ENCODE results near the gene NCOA7. TPM values are rescaled to one million over a fixed set of nuclear protein-coding genes. Genes with fewer than 3 reads are reported as not detected.
A peak's percentile ranks its signal among the peaks of the same experiment; 100 is the strongest.
"Not testable (repeated sequence)": the region's sequence is repeated elsewhere in the genome, so short reads cannot be mapped to it uniquely, and the experiment has no call there.

Gene NCOA7
- total and polyA plus RNA-seq, 9 donors, result 5.5 to 9.1 (median 6.1) TPM

DNA sequence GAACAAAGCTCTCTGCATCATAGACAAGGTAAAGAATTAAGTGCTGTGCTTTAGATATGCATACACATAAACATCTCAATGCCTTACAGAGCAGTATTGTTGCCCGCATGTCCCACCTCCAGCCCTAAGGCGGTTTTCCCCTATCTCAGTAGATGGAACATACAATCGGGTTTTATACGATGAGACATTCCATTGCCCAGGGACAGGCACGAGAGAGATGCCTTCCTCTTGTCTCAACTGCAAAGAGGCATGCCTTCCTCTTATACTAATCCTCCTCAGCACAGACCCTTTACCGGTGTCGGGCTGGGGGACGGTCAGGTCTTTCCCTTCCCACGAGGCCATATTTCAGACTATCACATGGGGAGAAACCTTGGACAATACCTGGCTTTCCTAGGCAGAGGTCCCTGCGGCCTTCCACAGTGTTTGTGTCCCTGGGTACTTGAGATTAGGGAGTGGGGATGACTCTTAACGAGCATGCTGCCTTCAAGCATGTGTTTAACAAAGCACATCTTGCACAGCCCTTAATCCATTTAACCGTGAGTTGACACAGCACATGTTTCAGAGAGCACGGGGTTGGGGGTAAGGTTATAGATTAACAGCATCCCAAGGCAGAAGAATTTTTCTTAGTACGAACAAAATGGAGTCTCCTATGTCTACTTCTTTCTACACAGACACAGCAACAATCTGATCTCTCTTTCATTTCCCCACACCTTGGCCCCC is 14.5 kb upstream of the NCOA7 start:
- H3K9me3 ChIP-seq (replicated peaks; ENCODE audit: control insufficient read depth, low read depth, low read length); H3K36me3 ChIP-seq (ENCODE audit: control insufficient read depth, insufficient read depth, low read length); H3K4me3 ChIP-seq (ENCODE audit: low read length); DNase-seq; H3K27ac ChIP-seq (ENCODE audit: low read length); H3K4me1 ChIP-seq (ENCODE audit: control insufficient read depth, insufficient read depth, low read length); H3K27me3 ChIP-seq (ENCODE audit: control insufficient read depth, insufficient read depth, low read length): not testable (repeated sequence)
- WGBS (ENCODE audit: insufficient coverage), result 57% methylated on average over 2 of the region's 14 CpGs

DNA sequence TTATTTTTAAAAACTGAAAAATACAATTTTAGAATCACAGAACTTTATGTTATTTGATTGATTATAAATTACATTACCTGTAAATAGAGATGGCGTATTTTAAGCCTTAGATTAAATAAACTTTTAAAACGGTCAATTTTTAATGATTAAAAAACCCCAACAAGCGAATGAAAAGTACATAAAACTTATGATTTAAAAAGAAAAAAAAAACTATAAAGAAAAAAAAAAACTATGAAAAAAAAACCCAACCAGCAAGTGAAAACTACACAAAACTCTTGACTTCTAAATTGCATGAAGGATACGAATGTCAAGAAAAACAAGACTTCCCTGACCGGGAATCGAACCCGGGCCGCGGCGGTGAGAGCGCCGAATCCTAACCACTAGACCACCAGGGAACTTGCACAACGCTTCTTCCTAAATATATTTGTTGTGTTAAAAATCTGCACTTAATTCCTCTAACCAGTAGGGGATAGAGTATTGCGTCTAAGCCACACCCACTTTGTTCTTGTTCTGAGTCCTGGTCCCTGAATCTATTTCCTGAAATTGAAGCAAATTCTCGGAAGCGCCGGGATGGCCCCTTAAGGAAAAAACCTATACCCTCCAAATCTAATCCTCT is 10.7 kb upstream of the NCOA7 start:
- 5% methylated on average over 3 of the region's 17 CpGs for WGBS (ENCODE audit: insufficient coverage)
- peak; percentile 98 for DNase-seq
- Histone ChIP-seq H3K27ac (ENCODE audit: low read length) (peak overlapping the region; percentile 97), H3K4me3 (ENCODE audit: low read length) (peak overlapping the region; percentile 51), H3K27me3 (ENCODE audit: control insufficient read depth, insufficient read depth, low read length) (no peaks in the 10 kb centered on the region), H3K4me1 (ENCODE audit: control insufficient read depth, insufficient read depth, low read length) (no peaks in the 10 kb centered on the region), H3K9me3 (replicated peaks; ENCODE audit: control insufficient read depth, low read depth, low read length) (no peaks in the 10 kb centered on the region), H3K36me3 (ENCODE audit: control insufficient read depth, insufficient read depth, low read length) (no peaks in the 10 kb centered on the region)

DNA sequence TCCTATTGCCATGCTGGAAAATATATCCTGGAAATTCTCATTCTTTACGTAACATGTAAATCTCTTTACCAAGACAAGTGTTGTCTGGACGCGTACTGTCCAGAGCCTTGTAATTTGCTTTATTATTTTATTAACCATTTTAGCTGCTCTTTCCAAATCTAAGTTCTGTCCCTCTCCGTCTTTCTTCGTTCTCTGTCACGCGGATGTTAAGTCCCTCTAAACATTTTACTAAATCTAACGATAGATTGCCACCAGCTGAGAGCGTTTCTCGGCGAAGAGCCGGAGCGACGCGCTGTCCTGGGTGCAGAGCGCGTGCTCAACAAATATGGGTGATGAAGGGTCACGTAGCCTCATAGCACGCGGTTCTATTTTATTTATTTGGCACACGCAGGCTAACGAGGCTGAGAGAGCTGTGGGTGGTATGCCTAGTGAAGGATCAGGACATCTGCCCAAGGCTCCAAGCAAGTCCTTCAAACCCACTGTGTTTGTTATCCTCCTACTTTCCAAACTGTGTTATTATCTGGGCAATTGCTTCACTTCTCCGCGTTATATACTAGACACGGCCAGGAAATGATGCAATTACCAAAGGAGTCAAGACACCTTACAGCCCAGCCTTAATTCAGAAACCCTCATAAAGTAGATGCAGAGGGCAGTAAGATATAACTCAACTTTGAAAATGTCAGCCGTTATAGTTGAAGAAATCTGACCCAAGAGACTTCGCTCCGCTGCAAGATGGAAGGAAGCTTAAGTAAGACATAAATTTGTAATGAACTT is 10.0 kb upstream of the NCOA7 start:
- 0% methylated on average over 10 of the region's 28 CpGs for WGBS (ENCODE audit: insufficient coverage)

DNA sequence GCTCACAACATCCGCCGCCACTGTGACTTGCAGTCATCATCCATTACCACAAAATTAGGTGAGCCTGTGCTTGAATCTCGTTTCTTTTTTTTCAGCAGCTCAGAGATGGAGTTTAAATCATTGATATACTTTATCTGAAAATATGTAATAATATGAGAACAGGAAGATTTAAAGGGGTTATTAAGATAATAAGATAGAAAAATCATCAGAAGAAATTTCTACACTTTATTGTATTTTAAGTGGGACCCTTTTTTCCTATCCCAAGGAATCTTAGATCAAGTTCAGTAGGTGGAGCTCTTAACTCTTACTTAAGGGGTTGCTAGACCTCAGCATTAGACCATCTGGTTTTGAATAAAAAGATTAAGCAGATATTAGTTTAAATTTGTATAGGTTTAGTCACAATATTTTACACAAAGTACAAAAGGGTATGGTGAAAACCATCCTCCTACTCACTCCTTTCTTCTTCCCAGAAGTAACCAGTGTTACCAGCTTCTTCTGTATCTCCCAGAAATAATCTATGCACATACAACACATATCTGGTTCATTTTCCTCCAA is 9.4 kb upstream of the NCOA7 start:
- H3K27ac ChIP-seq (ENCODE audit: low read length), result peak overlapping the region; percentile 97
- H3K27me3 ChIP-seq (ENCODE audit: control insufficient read depth, insufficient read depth, low read length), result no peaks in the 10 kb centered on the region
- no CpG with 5 or more reads among the region's 3 CpGs for WGBS (ENCODE audit: insufficient coverage)
- no peaks in the 10 kb centered on the region for H3K4me1 ChIP-seq (ENCODE audit: control insufficient read depth, insufficient read depth, low read length)
- H3K4me3 ChIP-seq (ENCODE audit: low read length), result peak overlapping the region; percentile 51
- no peaks in the 10 kb centered on the region for H3K36me3 ChIP-seq (ENCODE audit: control insufficient read depth, insufficient read depth, low read length)
- no peaks in the 10 kb centered on the region for H3K9me3 ChIP-seq (replicated peaks; ENCODE audit: control insufficient read depth, low read depth, low read length)
- peak; percentile 50 for DNase-seq

More for the DNA sequence above, 10.0 kb upstream of the NCOA7 start:
- Histone ChIP-seq H3K4me3 (ENCODE audit: low read length) (peak overlapping the region; percentile 51), H3K4me1 (ENCODE audit: control insufficient read depth, insufficient read depth, low read length) (no peaks in the 10 kb centered on the region), H3K9me3 (replicated peaks; ENCODE audit: control insufficient read depth, low read depth, low read length) (no peaks in the 10 kb centered on the region), H3K27ac (ENCODE audit: low read length) (peak overlapping the region; percentile 97), H3K27me3 (ENCODE audit: control insufficient read depth, insufficient read depth, low read length) (no peaks in the 10 kb centered on the region), H3K36me3 (ENCODE audit: control insufficient read depth, insufficient read depth, low read length) (no peaks in the 10 kb centered on the region)
- peak; percentile 85 for DNase-seq

DNA sequence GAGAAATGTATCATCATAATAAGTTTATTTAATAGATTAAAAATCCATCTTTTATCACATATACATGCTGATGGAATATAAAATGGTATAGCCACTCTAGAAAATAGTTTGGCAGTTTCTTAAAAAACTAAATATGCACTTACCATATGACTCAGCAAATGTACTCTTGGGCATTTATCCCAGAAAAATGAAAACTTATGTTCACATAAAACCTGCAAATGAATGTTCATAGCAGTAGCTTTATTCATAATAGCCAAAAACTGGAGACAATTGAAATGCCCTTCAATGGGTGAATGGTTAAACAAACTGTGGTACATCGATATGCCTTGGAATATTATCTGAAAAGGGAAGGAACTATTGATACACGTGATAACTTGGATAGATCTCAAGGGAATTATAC is 6.4 kb upstream of the NCOA7 start:
- H3K4me1 ChIP-seq (ENCODE audit: control insufficient read depth, insufficient read depth, low read length), result no peaks in the 10 kb centered on the region
- no peak overlapping the region for H3K27ac ChIP-seq (ENCODE audit: low read length)
- H3K36me3 ChIP-seq (ENCODE audit: control insufficient read depth, insufficient read depth, low read length), result no peaks in the 10 kb centered on the region
- WGBS (ENCODE audit: insufficient coverage), result no CpG with 5 or more reads among the region's 2 CpGs
- H3K27me3 ChIP-seq (ENCODE audit: control insufficient read depth, insufficient read depth, low read length), result no peaks in the 10 kb centered on the region
- no peak for DNase-seq
- H3K4me3 ChIP-seq (ENCODE audit: low read length), result no peak overlapping the region
- H3K9me3 ChIP-seq (replicated peaks; ENCODE audit: control insufficient read depth, low read depth, low read length), result no peaks in the 10 kb centered on the region

DNA sequence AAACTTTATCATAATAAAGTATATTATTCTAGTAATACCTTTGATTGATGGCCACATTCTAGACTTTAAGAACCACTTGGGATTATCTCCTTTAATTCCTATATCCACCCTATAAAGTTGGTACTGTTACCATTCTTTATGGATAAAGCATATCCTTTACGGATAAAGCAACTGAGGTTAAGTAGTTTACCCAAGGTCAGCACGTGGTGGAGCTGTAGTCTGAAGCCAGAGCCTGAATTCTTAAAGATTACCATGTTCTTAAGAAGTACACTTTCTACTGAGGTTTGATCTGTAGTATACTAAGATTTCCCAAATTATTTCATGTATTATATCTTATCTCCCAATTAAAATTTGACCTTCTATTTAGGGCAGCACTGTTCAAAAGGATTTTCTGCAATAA is 3.0 kb upstream of the NCOA7 start:
- Histone ChIP-seq H3K9me3 (replicated peaks; ENCODE audit: control insufficient read depth, low read depth, low read length) (no peaks in the 10 kb centered on the region), H3K27me3 (ENCODE audit: control insufficient read depth, insufficient read depth, low read length) (no peaks in the 10 kb centered on the region), H3K4me3 (ENCODE audit: low read length) (no peak overlapping the region), H3K4me1 (ENCODE audit: control insufficient read depth, insufficient read depth, low read length) (peaks cover 10% of the 10 kb centered on the region), H3K36me3 (ENCODE audit: control insufficient read depth, insufficient read depth, low read length) (no peaks in the 10 kb centered on the region), H3K27ac (ENCODE audit: low read length) (no peak overlapping the region)
- peak; percentile 38 for DNase-seq
- WGBS (ENCODE audit: insufficient coverage), result no CpG with 5 or more reads among the region's 2 CpGs

DNA sequence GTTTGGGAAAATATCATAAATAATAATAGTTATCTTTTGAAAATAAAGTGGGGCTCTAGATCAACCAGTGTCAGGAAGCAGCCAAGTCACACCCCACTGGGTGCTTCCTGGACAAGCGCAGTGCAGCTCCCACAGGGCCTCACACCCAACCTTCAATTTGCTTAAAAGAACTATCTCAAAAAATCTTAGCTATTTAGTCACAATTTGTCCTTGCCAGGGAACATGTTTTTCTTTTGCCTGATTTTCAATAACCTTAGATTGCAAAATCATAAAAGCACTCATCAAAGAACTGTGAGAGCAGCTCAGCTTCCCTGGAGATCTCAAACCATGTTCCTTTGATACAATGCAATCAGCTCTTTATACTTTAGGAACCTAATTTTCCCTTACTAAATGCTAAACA is 1.6 kb upstream of the NCOA7 start:
- Histone ChIP-seq H3K27ac (ENCODE audit: low read length) (peak overlapping the region; percentile 98), H3K36me3 (ENCODE audit: control insufficient read depth, insufficient read depth, low read length) (no peaks in the 10 kb centered on the region), H3K4me3 (ENCODE audit: low read length) (no peak overlapping the region), H3K27me3 (ENCODE audit: control insufficient read depth, insufficient read depth, low read length) (no peaks in the 10 kb centered on the region), H3K4me1 (ENCODE audit: control insufficient read depth, insufficient read depth, low read length) (peaks cover 10% of the 10 kb centered on the region), H3K9me3 (replicated peaks; ENCODE audit: control insufficient read depth, low read depth, low read length) (no peaks in the 10 kb centered on the region)
- WGBS (ENCODE audit: insufficient coverage), result 78% methylated on average over 1 of the region's 1 CpG
- no peak for DNase-seq

DNA sequence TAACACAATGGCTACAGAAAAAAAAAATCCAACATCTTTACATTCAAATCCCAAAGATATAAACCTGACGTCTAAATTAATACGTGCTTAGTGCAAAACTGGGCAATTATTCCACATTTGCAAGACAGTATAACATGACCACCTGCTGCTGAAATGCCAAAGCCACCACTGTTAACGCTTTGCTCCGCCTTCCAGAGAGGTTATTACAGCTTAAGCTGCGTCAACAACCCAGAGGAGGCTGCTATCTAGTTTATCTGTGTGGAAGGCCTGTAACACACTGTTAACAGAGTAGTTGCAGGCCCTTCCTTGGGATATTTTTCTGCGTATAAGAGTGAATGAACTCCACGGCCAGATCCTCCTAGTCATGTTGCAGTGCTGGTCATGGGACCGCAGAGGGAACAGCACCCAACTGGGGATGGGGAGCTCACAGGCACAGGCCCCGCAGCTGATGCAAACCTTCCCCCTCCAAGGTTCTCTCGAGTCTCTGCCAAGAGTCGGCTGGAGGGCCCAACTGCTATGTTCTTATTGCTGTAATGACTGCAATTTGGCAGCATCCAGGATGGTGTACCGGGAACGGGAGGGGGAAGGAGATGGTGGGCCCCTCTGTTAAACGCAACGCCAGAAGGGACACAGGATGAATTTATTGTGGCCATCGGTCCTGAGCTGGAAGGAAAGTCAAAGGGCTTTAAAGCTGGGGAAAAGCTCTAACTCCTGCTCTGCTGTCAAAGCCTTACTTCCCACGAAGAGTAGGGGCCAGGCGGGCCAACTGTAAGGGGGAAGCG is 993 bp upstream of the NCOA7 start:
- Histone ChIP-seq H3K4me3 (ENCODE audit: low read length) (peak overlapping the region; percentile 75), H3K27ac (ENCODE audit: low read length) (peak overlapping the region; percentile 98), H3K4me1 (ENCODE audit: control insufficient read depth, insufficient read depth, low read length) (peaks cover 10% of the 10 kb centered on the region), H3K9me3 (replicated peaks; ENCODE audit: control insufficient read depth, low read depth, low read length) (no peaks in the 10 kb centered on the region), H3K27me3 (ENCODE audit: control insufficient read depth, insufficient read depth, low read length) (no peaks in the 10 kb centered on the region), H3K36me3 (ENCODE audit: control insufficient read depth, insufficient read depth, low read length) (no peaks in the 10 kb centered on the region)
- peak; percentile 67 for DNase-seq
- WGBS (ENCODE audit: insufficient coverage), result 15% methylated on average over 16 of the region's 19 CpGs

DNA sequence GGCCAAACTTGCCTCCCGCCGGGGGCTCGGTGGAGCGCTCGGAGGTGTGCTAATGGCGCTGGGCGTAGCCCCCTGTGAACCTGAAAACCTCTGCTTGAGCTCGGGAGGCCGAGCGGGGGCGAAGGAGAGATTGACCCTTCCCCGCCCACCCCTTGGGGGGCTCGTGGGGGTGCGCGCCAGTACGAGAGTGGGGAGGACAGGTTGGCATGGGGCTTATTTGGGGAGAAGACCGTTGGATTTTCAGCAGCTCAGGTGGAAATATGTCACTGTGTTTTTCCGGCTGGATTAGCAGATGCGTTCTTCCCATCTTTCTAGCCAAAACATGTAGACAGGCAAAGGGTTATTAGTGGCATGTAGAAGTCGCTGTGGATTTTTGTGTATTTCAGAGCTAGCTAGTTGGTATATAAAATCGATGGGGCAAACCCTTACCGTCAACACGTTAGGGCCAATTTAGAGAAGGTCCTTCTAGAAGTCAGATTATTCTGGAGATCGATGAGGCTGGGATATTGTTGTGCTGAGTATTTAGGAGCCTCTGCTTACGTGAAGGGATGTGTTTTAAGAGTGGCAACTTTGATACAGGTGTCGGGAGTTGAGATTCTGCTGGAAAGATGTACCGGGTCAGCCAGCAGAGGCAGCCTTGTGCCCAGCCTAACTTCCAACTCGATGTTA is 525 bp downstream of the NCOA7 start:
- Histone ChIP-seq H3K27me3 (ENCODE audit: control insufficient read depth, insufficient read depth, low read length) (no peaks in the 10 kb centered on the region), H3K36me3 (ENCODE audit: control insufficient read depth, insufficient read depth, low read length) (no peaks in the 10 kb centered on the region), H3K4me3 (ENCODE audit: low read length) (peak overlapping the region; percentile 75), H3K9me3 (replicated peaks; ENCODE audit: control insufficient read depth, low read depth, low read length) (no peaks in the 10 kb centered on the region), H3K27ac (ENCODE audit: low read length) (peak overlapping the region; percentile 62), H3K4me1 (ENCODE audit: control insufficient read depth, insufficient read depth, low read length) (peaks cover 10% of the 10 kb centered on the region)
- DNase-seq, result peak; percentile 47
- WGBS (ENCODE audit: insufficient coverage), result 0% methylated on average over 21 of the region's 28 CpGs

Measured in muscle of leg (tissue), 11 donors.